HL-60/S4 (cell line): ENCODE results near the gene STPG4.

ENCODE experiments used
- in situ Hi-C: fragments of 300-500 bp; cut with MboI; formaldehyde crosslinking; loops from 2 replicates; pipeline ENCODE4 v1.14.3; 2022; ENCODE audit warnings: low sequenced_read_pairs

STPG4 gene

DNA sequence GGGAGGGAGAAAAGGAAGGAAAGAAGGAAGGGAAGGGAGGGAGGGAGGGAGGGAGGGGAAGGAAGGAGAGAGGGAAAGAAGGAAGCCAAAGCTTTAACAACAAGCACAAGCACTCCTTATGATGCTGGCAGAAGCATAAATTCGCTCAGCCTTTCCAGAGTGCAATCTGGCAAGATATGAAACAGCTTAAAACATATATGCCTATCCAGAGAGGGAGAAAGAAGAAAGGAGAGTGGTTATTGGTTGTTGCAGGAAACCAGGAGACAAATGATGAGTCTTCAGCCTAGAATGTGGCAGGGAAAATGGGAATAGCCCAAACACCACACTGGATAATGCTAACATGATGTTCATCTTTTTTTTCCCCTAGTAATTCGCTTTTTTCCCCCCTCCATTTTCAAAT is 64.0 kb downstream of the STPG4 start:
- in situ Hi-C loops = no loop called here

GRCh38 chr2:47089083-47089464 is 66.0 kb downstream of the STPG4 start:
- in situ Hi-C loops = no loop called here

- in situ Hi-C loops = no loop called here
Measured at GRCh38 chr2:47088371-47089082, 66.6 kb downstream of the STPG4 start.

- in situ Hi-C loops = no loop called here
Measured at GRCh38 chr2:47087051-47087450, 68.1 kb downstream of the STPG4 start.

- in situ Hi-C loops = no loop called here
Measured at GRCh38 chr2:47086571-47086970, 68.5 kb downstream of the STPG4 start.

GRCh38 chr2:47086054-47086471 is 69.0 kb downstream of the STPG4 start:
- in situ Hi-C loops = no loop called here

GRCh38 chr2:47083886-47084687 is 71.0 kb downstream of the STPG4 start:
- in situ Hi-C loops = no loop called here

GRCh38 chr2:47083485-47083884 is 71.6 kb downstream of the STPG4 start:
- in situ Hi-C loops = no loop called here

GRCh38 chr2:47083005-47083404 is 72.1 kb downstream of the STPG4 start:
- in situ Hi-C loops = no loop called here

GRCh38 chr2:47080888-47081301 is 74.2 kb downstream of the STPG4 start:
- in situ Hi-C loops = no loop called here

- in situ Hi-C loops = no loop called here
Measured at GRCh38 chr2:47079515-47080412, 75.3 kb downstream of the STPG4 start.

DNA sequence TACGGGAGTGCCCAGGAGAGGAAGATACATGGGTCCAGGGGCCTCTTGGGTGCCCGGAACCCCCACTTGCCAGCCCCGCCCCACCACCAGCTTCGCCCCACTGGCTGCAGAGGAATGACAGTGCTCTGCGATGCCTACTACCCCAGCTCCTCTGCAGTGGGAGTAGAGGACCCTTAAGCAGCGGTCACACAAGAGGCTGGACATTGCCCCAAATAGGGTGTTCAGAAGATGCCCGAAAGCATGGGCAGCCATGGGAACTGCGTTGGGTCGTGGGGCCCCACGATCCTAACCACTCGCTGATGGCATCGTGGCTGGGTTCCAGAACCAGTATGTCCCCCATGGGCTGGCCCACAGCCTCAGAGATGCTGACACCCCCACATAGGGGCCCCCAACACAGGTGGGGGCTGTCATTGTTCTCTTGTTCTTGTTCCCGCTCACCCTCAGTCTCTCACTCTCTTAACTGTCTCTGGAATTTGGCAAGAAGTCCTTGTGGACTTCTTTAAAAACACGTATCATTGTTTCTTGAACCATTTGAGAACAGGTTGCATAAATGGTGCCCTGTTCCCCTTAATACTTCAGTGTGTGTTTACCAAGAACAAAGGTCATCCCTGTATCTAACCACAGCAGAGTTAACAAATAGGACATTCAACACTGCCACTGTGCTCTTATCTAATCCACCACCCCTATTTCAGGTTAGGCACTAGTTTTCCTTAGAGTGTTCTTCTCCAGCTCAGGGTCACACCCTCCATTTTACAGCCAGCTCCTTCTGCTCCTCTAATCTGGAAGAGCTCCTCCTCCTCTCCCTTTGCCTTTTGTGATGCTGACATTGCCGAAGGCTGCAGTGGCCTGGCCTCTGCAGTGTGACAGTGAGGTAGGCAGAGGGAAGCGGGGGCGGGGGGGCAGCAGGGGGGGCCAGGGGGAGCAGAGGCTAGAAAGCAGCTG is 76.3 kb downstream of the STPG4 start:
- in situ Hi-C loops = no loop called here

GRCh38 chr2:47077442-47078117 is 77.5 kb downstream of the STPG4 start:
- in situ Hi-C loops = no loop called here

DNA sequence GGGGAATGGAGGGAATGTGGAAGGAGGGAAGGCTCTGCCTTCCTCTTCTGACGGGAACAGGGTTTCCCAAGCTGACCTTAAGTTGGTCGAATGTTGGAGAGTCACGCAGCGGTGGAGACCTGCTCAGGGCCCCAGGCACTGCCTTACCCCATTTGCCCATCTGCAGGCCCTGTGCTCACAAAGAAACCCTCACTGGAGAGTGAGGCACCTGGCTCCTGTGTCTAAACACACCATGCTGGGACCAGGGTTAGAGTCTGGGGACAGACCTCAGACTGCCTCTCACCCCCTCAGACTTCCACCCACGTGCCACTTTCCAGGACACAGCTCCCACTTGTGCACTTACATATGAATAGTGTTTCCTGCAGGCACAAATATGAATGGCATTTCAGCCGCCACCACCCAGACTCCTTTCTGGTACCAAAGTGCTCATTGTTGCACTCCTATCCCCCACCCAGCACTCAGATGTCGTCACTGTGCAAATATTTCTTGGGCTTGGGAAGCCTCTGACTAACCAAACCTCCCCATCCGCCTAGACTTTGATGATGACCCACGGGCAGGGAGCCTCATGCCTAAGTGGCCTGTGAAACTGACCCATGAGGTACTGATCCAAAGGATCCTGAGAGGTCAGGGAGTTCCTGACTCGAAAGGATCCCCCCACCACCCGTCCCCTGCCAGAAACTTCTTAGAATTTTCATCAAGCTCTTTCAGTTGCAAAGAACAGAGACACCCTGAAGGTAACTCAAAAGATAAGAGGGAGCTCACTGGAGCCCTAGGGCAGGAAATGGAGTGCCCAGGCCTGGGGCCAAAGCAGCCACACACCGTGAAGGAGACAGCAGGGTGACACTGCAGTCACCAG is 78.3 kb downstream of the STPG4 start:
- in situ Hi-C loops = no loop called here

- in situ Hi-C loops = no loop called here
Measured at GRCh38 chr2:47076126-47076506, 79.0 kb downstream of the STPG4 start.

- in situ Hi-C loops = no loop called here
Measured at GRCh38 chr2:47075361-47076125, 79.6 kb downstream of the STPG4 start.

GRCh38 chr2:47074691-47075090 is 80.4 kb downstream of the STPG4 start:
- in situ Hi-C loops = no loop called here

- in situ Hi-C loops = no loop called here
Measured at GRCh38 chr2:47073641-47074040, 81.5 kb downstream of the STPG4 start.
